Mesothelial cell of epicardium (in vitro differentiated cells): ENCODE results near the gene ITFG2. TPM values are rescaled to one million over a fixed set of nuclear protein-coding genes. Genes with fewer than 3 reads are reported as not detected.

Experiments used
- DNase-seq, 2 experiments: peaks; one replicate each; pipeline ENCODE4 v3.0.0; 2021; ENCODE audit warnings: low spot score in 2 of 2; ENCODE audit not compliant: unreplicated experiment in 2 of 2
- H3K27ac Mint-ChIP-seq: 2 replicates; pipeline ENCODE4 v1.8.0; 2021; ENCODE audit warnings: mixed read lengths
- H3K27me3 Mint-ChIP-seq: 2 replicates; pipeline ENCODE4 v1.8.0; 2021; ENCODE audit warnings: low read depth, mixed read lengths
- H3K36me3 Mint-ChIP-seq: 2 replicates; pipeline ENCODE4 v1.8.0; 2021; ENCODE audit warnings: mixed read lengths
- H3K4me1 Mint-ChIP-seq: 2 replicates; pipeline ENCODE4 v1.8.0; 2021; ENCODE audit warnings: mixed read lengths
- H3K4me3 Mint-ChIP-seq: 2 replicates; pipeline ENCODE4 v1.8.0; 2021; ENCODE audit warnings: mild to moderate bottlenecking, moderate library complexity, mixed read lengths
- H3K9me3 Mint-ChIP-seq: 2 replicates; pipeline ENCODE4 v1.8.0; 2021; ENCODE audit warnings: mixed read lengths
- total RNA-seq: library from RNA; stranded (reverse); gene quantifications from 3 replicates; pipeline ENCODE4 v1.2.1, GENCODE V29; 2021
- TF ChIP-seq, protein P1 (sequence below): fragments of 200-600 bp; sonication (generic); IDR thresholded peaks from one replicate; pipeline ENCODE4 v1.5.0; 2021; ENCODE audit warnings: antibody characterized with exemption; ENCODE audit not compliant: unreplicated experiment

The ITFG2 gene
- total RNA-seq, 1 donor from 2014 or later, result 57.4 TPM

DNA sequence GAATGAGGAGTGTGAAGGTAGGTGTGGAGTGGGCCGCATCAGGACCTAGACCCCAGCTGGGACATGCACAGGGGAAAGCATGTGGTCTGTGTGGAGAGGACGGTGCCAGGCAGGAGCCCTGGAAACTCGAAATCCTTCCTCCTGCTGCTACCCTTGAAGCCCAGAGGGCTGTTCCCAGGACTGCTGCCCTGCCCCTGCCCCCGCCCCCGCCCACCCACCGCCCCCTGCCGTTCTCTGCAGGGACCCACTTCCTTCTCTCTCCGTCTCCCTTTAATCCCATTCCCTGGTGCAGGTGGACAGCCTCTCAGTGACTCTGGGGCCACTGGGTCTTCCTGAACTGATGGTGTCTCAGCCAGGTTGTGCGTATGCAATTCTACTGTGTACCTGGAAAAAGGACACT, 8.0 kb downstream of the ITFG2 start:
- no peaks in the 10 kb centered on the region for H3K27me3 Mint-ChIP-seq
- H3K4me3 Mint-ChIP-seq, result no peak overlapping the region
- TF ChIP-seq, protein P1, sequence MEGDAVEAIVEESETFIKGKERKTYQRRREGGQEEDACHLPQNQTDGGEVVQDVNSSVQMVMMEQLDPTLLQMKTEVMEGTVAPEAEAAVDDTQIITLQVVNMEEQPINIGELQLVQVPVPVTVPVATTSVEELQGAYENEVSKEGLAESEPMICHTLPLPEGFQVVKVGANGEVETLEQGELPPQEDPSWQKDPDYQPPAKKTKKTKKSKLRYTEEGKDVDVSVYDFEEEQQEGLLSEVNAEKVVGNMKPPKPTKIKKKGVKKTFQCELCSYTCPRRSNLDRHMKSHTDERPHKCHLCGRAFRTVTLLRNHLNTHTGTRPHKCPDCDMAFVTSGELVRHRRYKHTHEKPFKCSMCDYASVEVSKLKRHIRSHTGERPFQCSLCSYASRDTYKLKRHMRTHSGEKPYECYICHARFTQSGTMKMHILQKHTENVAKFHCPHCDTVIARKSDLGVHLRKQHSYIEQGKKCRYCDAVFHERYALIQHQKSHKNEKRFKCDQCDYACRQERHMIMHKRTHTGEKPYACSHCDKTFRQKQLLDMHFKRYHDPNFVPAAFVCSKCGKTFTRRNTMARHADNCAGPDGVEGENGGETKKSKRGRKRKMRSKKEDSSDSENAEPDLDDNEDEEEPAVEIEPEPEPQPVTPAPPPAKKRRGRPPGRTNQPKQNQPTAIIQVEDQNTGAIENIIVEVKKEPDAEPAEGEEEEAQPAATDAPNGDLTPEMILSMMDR, result no peak
- no peaks in the 10 kb centered on the region for H3K9me3 Mint-ChIP-seq
- no peak overlapping the region for H3K27ac Mint-ChIP-seq
- H3K4me1 Mint-ChIP-seq, result no peaks in the 10 kb centered on the region
- no peak for DNase-seq
- H3K36me3 Mint-ChIP-seq, result peaks cover 57% of the 10 kb centered on the region

DNA sequence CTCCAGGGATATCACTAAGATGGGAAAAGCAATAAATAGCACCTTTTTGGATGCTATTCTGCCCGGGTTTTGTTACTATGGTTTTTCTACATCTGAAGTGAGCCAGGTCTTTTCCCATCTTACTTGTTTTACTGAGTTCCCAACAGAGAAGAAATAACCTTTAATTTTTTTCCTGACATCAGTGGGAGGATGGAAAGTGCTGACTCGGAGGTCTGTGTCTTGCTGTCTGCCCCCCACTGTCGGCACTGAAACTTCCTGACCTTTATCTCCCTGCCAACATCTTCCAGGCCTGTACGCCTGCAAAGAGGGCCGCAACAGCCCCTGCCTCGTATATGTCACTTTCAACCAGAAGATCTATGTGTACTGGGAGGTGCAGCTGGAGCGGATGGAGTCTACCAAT, 11.0 kb downstream of the ITFG2 start:
- no peaks in the 10 kb centered on the region for H3K9me3 Mint-ChIP-seq
- H3K27ac Mint-ChIP-seq, result no peak overlapping the region
- peaks cover 45% of the 10 kb centered on the region for H3K36me3 Mint-ChIP-seq
- H3K4me3 Mint-ChIP-seq, result no peak overlapping the region
- H3K4me1 Mint-ChIP-seq, result no peaks in the 10 kb centered on the region
- TF ChIP-seq, protein P1, result no peak
- no peak for DNase-seq
- no peaks in the 10 kb centered on the region for H3K27me3 Mint-ChIP-seq

DNA sequence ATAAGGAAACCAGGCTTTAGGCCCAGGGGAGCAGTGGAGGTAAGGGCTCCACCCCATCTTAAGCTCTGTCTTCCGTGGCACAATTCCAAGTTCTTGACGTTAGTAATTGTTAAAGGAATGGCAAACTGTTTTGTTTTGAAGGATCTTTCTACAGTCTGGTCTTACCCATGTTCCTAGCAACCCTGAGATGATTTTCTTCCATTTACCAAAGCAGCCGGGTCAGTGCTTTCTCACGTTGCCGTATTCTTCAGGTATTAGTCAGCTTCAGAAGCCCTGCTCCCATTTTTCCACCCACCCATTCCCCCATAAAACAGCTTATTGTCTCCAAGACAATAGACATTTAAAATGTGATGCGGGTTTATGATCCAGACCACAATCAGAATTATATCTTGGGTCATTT, 12.1 kb downstream of the ITFG2 start:
- H3K36me3 Mint-ChIP-seq, result peaks cover 50% of the 10 kb centered on the region
- no peak overlapping the region for H3K4me3 Mint-ChIP-seq
- H3K4me1 Mint-ChIP-seq, result no peaks in the 10 kb centered on the region
- TF ChIP-seq, protein P1, result no peak
- H3K27me3 Mint-ChIP-seq, result no peaks in the 10 kb centered on the region
- DNase-seq, result no peak
- H3K9me3 Mint-ChIP-seq, result no peaks in the 10 kb centered on the region
- H3K27ac Mint-ChIP-seq, result no peak overlapping the region

GRCh38 chr12:2825132-2825531, 12.7 kb downstream of the ITFG2 start:
- H3K9me3 Mint-ChIP-seq, result no peaks in the 10 kb centered on the region
- TF ChIP-seq, protein P1, result no peak
- H3K27me3 Mint-ChIP-seq, result no peaks in the 10 kb centered on the region
- peaks cover 45% of the 10 kb centered on the region for H3K36me3 Mint-ChIP-seq
- H3K4me3 Mint-ChIP-seq, result no peak overlapping the region
- DNase-seq, result no peak
- no peak overlapping the region for H3K27ac Mint-ChIP-seq
- no peaks in the 10 kb centered on the region for H3K4me1 Mint-ChIP-seq

DNA sequence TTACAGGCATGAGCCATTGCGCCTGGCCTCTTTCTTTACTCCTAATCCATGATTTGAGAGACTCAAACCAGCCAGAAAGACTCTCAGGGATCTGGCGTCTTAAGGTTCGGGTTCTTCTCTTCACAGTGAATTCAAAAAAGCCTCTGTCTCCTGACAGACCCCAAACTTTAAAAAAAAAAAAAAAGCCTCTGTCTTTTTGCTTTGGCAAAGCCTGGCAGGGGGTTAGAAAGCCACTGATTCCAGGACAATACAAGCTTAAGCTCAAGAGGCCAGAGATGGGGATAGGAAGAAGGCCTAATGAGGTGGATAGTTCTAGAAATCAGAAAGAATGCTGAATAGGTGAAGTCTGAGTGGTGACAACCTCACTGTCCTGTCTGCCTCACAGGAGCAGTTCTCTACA, 13.6 kb downstream of the ITFG2 start:
- Mint-ChIP-seq H3K4me3 (no peak overlapping the region), H3K4me1 (no peaks in the 10 kb centered on the region), H3K27me3 (no peaks in the 10 kb centered on the region), H3K27ac (no peak overlapping the region), H3K9me3 (no peaks in the 10 kb centered on the region), H3K36me3 (peaks cover 49% of the 10 kb centered on the region)
- TF ChIP-seq, protein P1, result no peak
- no peak for DNase-seq
